GM10266 (cell line): Measurements from ENCODE around the gene PSMB7.
"Not testable (repeated sequence)": the region's sequence is repeated elsewhere in the genome, so short reads cannot be mapped to it uniquely, and the experiment has no call there.

ENCODE experiments used
- DNase-seq: peaks from one replicate; pipeline ENCODE4 v3.0.0; 2012; ENCODE audit errors: extremely low spot score
- CTCF ChIP-seq: IDR thresholded peaks from 2 replicates; pipeline ENCODE4 v1.5.1; 2012; ENCODE audit warnings: mild to moderate bottlenecking, low read depth; ENCODE audit not compliant: control insufficient read depth, insufficient read depth; ENCODE audit errors: missing control alignments

Gene PSMB7

GRCh38 chr9:124436320-124436719 lies 21.1 kb upstream of the PSMB7 start:
- TF ChIP-seq CTCF: no peak
- DNase-seq: no peak

- no peak for TF ChIP-seq CTCF
- no peak for DNase-seq
These were observed 14.3 kb upstream of the PSMB7 start for GRCh38 chr9:124429530-124429867.

GRCh38 chr9:124428751-124429529 lies 13.7 kb upstream of the PSMB7 start:
- no peak for DNase-seq
- TF ChIP-seq CTCF: no peak

GRCh38 chr9:124427281-124427680 lies 12.0 kb upstream of the PSMB7 start:
- no peak for DNase-seq
- TF ChIP-seq CTCF: no peak

- no peak for TF ChIP-seq CTCF
- no peak for DNase-seq
These were observed 11.1 kb upstream of the PSMB7 start for GRCh38 chr9:124426361-124426760.

- DNase-seq: not testable (repeated sequence)
These were observed 10.5 kb upstream of the PSMB7 start for GRCh38 chr9:124425733-124426132.

GRCh38 chr9:124423591-124423990 lies 8.3 kb upstream of the PSMB7 start:
- DNase-seq: no peak
- TF ChIP-seq CTCF: no peak

GRCh38 chr9:124423155-124423554 lies 7.9 kb upstream of the PSMB7 start:
- TF ChIP-seq CTCF: no peak
- no peak for DNase-seq
